ENCODE data around the gene ZNF525. TPM values are rescaled to one million over a fixed set of nuclear protein-coding genes. Genes with fewer than 3 reads are reported as not detected.
"Not testable (repeated sequence)": the region's sequence is repeated elsewhere in the genome, so short reads cannot be mapped to it uniquely, and the experiment has no call there.

Gene ZNF525
- total RNA-seq, 1 donor from 2014 or later, result 31.8 TPM

DNA sequence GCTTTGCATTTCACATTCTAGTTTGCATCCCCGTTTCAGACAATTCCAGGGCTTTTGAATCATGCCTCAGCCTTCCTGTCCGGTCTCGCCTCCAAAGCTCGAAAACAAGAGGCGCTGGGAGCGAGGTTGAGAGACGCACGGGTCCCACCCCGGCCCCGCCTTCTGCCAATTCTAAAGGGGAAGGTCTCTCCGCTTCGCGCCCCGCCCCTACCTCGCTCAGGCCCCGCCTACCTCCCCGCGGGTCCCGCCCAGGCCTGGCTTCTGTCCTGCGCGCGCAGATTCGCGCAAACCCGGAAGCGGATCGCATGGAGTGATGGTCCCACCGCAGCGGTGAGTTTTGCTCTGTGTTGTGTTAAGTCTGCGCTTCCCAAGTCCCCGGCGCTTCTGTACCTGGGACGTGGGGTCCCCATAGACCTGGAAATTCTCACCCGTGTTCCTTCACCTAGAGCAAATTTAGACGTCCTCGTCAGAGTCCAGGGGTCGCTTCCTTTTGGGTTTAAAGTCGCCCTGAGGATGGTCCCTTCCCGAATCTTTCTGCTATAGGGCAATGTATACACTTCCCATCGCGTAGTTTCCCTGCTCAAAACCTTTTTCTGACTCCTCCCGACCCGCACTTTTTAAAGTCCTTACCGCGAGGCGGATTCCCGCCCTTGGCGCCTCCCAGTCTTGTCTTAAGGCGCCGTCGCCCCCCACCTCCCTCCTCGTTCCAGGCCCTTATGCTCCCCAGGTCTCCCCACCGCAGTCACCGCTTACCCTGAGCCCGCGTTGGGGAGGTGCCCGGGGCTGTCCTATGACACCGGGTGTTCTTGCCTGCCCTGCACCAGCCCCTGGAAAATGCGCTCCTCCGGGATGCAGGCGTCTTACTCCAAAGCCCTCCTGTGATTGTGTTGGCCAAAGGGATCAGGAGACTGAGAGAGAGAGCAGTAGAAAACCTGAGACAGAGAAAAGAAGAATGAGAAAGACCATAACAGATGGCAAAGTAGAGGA lies 31.7 kb upstream of the ZNF525 start, which contains the start of gene ZNF845:
Gene ZNF845, plus strand, starts transcription at position 287 of the 987 bp plus-strand sequence. CDS start 7,559 bp downstream, outside the sequence.
- Mint-ChIP-seq H3K9me3 (peaks cover 35% of the 10 kb centered on the region), H3K4me3 (peak within 1 kb of the TSS; percentile 86), H3K27ac (no peak within 1 kb of the TSS), H3K4me1 (peaks cover 4% of the 10 kb centered on the region), H3K27me3 (ENCODE audit: insufficient read depth, low read depth) (peaks cover 3% of the 10 kb centered on the region), H3K36me3 (peaks cover 18% of the 10 kb centered on the region)
- H4K20me1 ChIP-seq (ENCODE audit: low read depth), result peaks cover 5% of the 10 kb centered on the region
- H3K4me1 ChIP-seq, result no peaks in the 10 kb centered on the region
- peak within 1 kb of the TSS; percentile 81 for H3K4me3 ChIP-seq
- no peak for TF ChIP-seq EZH2 (IDR thresholded peaks at IDR 0.05)
- TF ChIP-seq, protein P1, sequence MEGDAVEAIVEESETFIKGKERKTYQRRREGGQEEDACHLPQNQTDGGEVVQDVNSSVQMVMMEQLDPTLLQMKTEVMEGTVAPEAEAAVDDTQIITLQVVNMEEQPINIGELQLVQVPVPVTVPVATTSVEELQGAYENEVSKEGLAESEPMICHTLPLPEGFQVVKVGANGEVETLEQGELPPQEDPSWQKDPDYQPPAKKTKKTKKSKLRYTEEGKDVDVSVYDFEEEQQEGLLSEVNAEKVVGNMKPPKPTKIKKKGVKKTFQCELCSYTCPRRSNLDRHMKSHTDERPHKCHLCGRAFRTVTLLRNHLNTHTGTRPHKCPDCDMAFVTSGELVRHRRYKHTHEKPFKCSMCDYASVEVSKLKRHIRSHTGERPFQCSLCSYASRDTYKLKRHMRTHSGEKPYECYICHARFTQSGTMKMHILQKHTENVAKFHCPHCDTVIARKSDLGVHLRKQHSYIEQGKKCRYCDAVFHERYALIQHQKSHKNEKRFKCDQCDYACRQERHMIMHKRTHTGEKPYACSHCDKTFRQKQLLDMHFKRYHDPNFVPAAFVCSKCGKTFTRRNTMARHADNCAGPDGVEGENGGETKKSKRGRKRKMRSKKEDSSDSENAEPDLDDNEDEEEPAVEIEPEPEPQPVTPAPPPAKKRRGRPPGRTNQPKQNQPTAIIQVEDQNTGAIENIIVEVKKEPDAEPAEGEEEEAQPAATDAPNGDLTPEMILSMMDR (IDR thresholded peaks at IDR 0.05), result no peak
- H3K4me2 ChIP-seq, result peak within 1 kb of the TSS; percentile 95
- H3K9me3 ChIP-seq (ENCODE audit: low read depth), result no peaks in the 10 kb centered on the region
- H3K27ac ChIP-seq, result peak within 1 kb of the TSS; percentile 68
- H3K36me3 ChIP-seq, result no peaks in the 10 kb centered on the region
- H2AFZ ChIP-seq (replicated peaks), result peak within 1 kb of the TSS; percentile 92
- H3K27me3 ChIP-seq, result no peaks in the 10 kb centered on the region
- DNase-seq (ENCODE audit: low spot score), result peak; percentile 97
- H3K79me2 ChIP-seq (ENCODE audit: low read depth), result peaks cover 34% of the 10 kb centered on the region
- H3F3A ChIP-seq (ENCODE audit: low read depth), result peaks cover 21% of the 10 kb centered on the region
- H3K9ac ChIP-seq, result peak within 1 kb of the TSS; percentile 56

DNA sequence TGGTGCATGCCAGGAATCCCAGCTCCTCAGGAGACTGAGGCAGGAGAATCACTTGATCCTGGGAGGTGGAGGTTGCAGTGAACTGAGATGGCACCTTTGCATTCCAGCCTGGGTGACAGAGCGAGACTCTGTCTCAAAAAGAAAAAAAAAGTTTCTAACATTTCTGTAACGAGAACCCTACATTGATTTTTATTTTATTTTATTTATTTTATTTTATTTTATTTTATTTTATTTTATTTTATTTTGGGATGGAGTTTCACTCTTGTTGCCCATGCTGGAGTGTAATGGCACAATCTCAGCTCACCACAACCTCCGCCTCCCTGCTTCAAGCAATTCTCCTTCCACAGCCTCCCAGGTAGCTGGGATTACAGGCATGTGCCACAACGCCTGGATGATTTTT lies 21.1 kb upstream of the ZNF525 start:
- H3K9me3 Mint-ChIP-seq, result peaks cover 57% of the 10 kb centered on the region

DNA sequence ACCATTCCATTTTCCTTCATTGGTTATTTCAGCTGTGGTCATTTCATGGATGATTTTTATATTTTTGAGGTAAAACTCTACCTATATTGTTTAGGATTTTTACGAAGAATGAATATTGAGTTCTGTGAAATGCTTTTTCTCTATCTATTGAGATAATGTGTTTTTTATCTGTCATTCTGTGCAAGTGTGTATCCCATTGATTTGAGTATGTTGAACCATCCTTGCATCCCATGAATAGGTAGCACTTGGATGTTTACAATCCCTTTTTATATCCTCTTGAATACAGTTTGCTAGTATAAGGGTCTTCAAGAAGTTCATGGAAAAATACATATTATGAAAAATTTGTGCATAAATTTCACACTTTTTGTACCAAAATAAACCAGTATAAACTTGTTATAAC lies 9.8 kb upstream of the ZNF525 start:
- Mint-ChIP-seq H3K27ac (no peak overlapping the region), H3K9me3 (peaks cover 79% of the 10 kb centered on the region), H3K27me3 (ENCODE audit: insufficient read depth, low read depth) (peaks cover 2% of the 10 kb centered on the region), H3K4me1 (no peaks in the 10 kb centered on the region), H3K36me3 (peaks cover 43% of the 10 kb centered on the region), H3K4me3 (no peak overlapping the region)
- H3K4me3 ChIP-seq, result no peak overlapping the region
- no peak overlapping the region for H3K4me2 ChIP-seq
- H3F3A ChIP-seq (ENCODE audit: low read depth), result no peaks in the 10 kb centered on the region
- TF ChIP-seq EZH2phosphoT487 (IDR thresholded peaks at IDR 0.05) (no peak), EZH2 (IDR thresholded peaks at IDR 0.05) (no peak)
- TF ChIP-seq, protein P1 (IDR thresholded peaks at IDR 0.05), result no peak
- no peak overlapping the region for H2AFZ ChIP-seq (replicated peaks)
- DNase-seq (ENCODE audit: low spot score), result no peak
- H3K9me3 ChIP-seq (ENCODE audit: low read depth), result peaks cover 40% of the 10 kb centered on the region
- H3K27me3 ChIP-seq, result no peaks in the 10 kb centered on the region
- peaks cover 37% of the 10 kb centered on the region for H3K36me3 ChIP-seq
- H3K79me2 ChIP-seq (ENCODE audit: low read depth), result no peaks in the 10 kb centered on the region
- H3K4me1 ChIP-seq, result no peaks in the 10 kb centered on the region
- no peak overlapping the region for H3K9ac ChIP-seq
- no peaks in the 10 kb centered on the region for H4K20me1 ChIP-seq (ENCODE audit: low read depth)
- H3K27ac ChIP-seq, result no peak overlapping the region

More for the DNA sequence above, 21.1 kb upstream of the ZNF525 start:
- not testable (repeated sequence) for H3K4me3 ChIP-seq; DNase-seq (ENCODE audit: low spot score); H3K9ac ChIP-seq; H3F3A ChIP-seq (ENCODE audit: low read depth); H3K27me3 ChIP-seq; H3K4me1 ChIP-seq; H3K4me2 ChIP-seq; H3K27ac ChIP-seq; H3K4me1 Mint-ChIP-seq; H2AFZ ChIP-seq (replicated peaks); H4K20me1 ChIP-seq (ENCODE audit: low read depth); H3K79me2 ChIP-seq (ENCODE audit: low read depth); H3K9me3 ChIP-seq (ENCODE audit: low read depth); H3K27ac Mint-ChIP-seq; H3K27me3 Mint-ChIP-seq (ENCODE audit: insufficient read depth, low read depth); H3K4me3 Mint-ChIP-seq
- H3K36me3 ChIP-seq, result peaks cover 17% of the 10 kb centered on the region
- peaks cover 69% of the 10 kb centered on the region for H3K36me3 Mint-ChIP-seq
